ENCODE data around the gene SYNJ2BP.

Gene SYNJ2BP, protein sequence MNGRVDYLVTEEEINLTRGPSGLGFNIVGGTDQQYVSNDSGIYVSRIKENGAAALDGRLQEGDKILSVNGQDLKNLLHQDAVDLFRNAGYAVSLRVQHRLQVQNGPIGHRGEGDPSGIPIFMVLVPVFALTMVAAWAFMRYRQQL

DNA sequence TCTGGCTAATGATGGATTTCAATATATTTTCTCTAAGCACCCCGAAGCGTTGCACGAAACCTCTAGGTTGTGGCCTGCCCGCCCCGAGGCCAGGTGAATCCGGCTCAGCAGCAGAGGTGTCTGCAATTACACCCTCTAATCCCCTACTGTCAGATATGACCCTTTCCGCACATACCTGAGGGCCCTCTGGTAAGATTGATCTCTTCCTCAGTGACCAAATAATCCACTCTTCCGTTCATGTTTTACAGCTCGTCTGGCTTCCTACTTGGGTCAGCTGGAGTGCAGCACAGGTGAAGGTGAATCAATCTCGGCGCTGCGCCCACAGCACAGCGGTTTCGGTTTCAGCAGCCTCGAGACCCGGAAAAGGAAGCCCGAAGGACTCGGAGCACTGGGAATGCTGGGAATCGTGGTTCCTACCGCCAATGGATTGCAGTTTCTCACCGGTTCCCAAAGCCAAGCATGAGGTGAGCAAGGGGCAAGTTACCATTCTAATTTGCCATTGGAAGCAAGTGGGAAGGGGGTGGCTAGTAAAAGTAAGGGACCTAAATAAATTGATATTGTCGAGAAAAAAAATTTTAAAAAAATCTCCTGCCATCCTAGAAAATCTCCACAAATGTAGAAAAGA lies at the start of gene SYNJ2BP:
Gene SYNJ2BP (minus strand): TSS at position 366 of the 625 bp plus-strand sequence. CDS start 127 bp downstream, at position 239.
- DNase-seq (ENCODE audit: low read depth): peak; percentile 30
- peak within 1 kb of the TSS; percentile 72 for H3K4me3 ChIP-seq (ENCODE audit: low read depth, low read length)
- TF ChIP-seq CTCF (IDR thresholded peaks at IDR 0.05; ENCODE audit: low read depth, low read length, missing control alignments): no peak

DNA sequence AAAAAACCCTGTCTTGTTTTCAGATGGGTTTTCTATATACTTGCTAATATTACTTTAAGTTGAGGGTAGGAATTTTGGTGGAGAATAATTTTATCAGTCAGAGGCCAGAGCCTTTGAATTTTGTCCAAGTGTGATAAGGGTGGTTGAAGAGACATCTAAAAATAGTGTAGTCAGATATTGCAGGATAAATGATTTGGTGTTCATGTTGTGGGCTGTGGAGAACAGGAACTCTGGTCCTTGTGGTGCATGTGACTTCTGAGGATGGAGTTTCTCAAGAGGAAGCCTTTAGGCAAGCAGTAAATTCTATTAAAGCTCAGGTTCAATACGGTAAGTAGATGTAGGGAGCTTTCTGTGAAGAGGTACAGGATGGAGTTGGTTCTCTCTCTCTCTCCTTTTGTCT lies 37.8 kb upstream of the SYNJ2BP start:
- DNase-seq (ENCODE audit: low read depth): no peak
- TF ChIP-seq CTCF (IDR thresholded peaks at IDR 0.05; ENCODE audit: low read depth, low read length, missing control alignments): no peak

GRCh38 chr14:70451874-70452273 lies 35.0 kb upstream of the SYNJ2BP start, which contains the start of gene ADAM21:
ADAM21 (plus strand) TSS chr14:70452174; CDS start chr14:70457500, 5,326 bp downstream.
- H3K4me3 ChIP-seq (ENCODE audit: low read depth, low read length): no peak within 1 kb of the TSS
- no peak for TF ChIP-seq CTCF (IDR thresholded peaks at IDR 0.05; ENCODE audit: low read depth, low read length, missing control alignments)
- DNase-seq (ENCODE audit: low read depth): no peak

More for the DNA sequence above, 37.8 kb upstream of the SYNJ2BP start:
- no peak overlapping the region for H3K4me3 ChIP-seq (ENCODE audit: low read depth, low read length)

- no peak for TF ChIP-seq CTCF (IDR thresholded peaks at IDR 0.05; ENCODE audit: low read depth, low read length, missing control alignments)
- no peak for DNase-seq (ENCODE audit: low read depth)
- H3K4me3 ChIP-seq (ENCODE audit: low read depth, low read length): no peak overlapping the region
Observed at GRCh38 chr14:70448633-70449340, 31.9 kb upstream of the SYNJ2BP start.

GRCh38 chr14:70442750-70443149 lies 25.9 kb upstream of the SYNJ2BP start:
- no peak for DNase-seq (ENCODE audit: low read depth)
- TF ChIP-seq CTCF (IDR thresholded peaks at IDR 0.05; ENCODE audit: low read depth, low read length, missing control alignments): no peak
- no peak overlapping the region for H3K4me3 ChIP-seq (ENCODE audit: low read depth, low read length)

DNA sequence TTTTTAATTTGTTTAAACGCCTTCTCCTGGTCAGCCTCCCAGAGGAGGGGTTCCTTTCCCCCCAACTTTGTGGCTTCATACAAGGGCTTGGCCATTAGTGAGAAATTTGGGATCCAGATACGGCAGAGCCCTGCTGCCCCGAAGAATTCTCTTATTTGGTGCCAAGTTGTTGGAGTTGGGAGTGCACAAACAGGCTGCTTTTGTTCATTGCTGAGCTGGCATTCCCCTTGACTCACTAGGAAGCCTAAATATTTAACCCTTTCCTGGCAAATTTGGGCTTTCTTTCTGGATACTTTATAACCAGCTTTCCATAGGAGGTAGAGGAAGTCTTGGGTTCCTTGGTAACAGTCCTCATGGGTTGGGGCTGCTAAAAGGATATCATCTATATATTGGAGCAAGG lies 24.8 kb upstream of the SYNJ2BP start:
- DNase-seq (ENCODE audit: low read depth): no peak

More for the DNA sequence above, 24.8 kb upstream of the SYNJ2BP start:
- no peak overlapping the region for H3K4me3 ChIP-seq (ENCODE audit: low read depth, low read length)
- no peak for TF ChIP-seq CTCF (IDR thresholded peaks at IDR 0.05; ENCODE audit: low read depth, low read length, missing control alignments)
